Measurements from ENCODE around the gene FBXO33. TPM values are rescaled to one million over a fixed set of nuclear protein-coding genes. Genes with fewer than 3 reads are reported as not detected.

The FBXO33 gene
- total RNA-seq, 4 donors from 2014 or later: 6.2 to 15.8 (median 8.5) TPM

DNA sequence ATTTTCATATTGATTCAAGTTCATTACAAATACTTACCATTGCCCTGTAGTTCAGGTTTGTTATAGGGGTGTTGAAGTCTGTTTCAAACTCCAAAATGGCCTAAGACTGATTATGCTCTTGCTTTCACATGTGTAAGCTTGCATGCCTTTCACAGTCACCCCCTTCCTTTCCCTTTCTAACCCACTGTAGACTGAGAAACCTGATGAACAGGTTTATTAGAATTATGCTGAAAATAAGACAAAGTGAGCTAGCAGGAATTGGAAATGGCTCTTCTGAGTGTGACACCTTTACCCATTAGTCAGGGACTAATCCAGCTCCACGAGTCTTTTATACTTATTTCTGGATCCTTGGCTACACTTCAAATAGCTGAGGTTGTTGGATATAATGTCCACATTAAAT is 38.9 kb downstream of the FBXO33 start:
- Histone ChIP-seq H3K27me3 (no peaks in the 10 kb centered on the region), H3K4me3 (no peak overlapping the region), H3K9me3 (no peaks in the 10 kb centered on the region), H3K36me3 (peaks cover 0 to 6% (median 0%) of the 10 kb centered on the region in 3 donors), H3K4me1 (no peaks in the 10 kb centered on the region), H3K27ac (no peak overlapping the region)
- TF ChIP-seq POLR2A (IDR thresholded peaks at IDR 0.05): no peak
- TF ChIP-seq, protein P1, sequence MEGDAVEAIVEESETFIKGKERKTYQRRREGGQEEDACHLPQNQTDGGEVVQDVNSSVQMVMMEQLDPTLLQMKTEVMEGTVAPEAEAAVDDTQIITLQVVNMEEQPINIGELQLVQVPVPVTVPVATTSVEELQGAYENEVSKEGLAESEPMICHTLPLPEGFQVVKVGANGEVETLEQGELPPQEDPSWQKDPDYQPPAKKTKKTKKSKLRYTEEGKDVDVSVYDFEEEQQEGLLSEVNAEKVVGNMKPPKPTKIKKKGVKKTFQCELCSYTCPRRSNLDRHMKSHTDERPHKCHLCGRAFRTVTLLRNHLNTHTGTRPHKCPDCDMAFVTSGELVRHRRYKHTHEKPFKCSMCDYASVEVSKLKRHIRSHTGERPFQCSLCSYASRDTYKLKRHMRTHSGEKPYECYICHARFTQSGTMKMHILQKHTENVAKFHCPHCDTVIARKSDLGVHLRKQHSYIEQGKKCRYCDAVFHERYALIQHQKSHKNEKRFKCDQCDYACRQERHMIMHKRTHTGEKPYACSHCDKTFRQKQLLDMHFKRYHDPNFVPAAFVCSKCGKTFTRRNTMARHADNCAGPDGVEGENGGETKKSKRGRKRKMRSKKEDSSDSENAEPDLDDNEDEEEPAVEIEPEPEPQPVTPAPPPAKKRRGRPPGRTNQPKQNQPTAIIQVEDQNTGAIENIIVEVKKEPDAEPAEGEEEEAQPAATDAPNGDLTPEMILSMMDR (IDR thresholded peaks at IDR 0.05): no peak
- no peak for DNase-seq

DNA sequence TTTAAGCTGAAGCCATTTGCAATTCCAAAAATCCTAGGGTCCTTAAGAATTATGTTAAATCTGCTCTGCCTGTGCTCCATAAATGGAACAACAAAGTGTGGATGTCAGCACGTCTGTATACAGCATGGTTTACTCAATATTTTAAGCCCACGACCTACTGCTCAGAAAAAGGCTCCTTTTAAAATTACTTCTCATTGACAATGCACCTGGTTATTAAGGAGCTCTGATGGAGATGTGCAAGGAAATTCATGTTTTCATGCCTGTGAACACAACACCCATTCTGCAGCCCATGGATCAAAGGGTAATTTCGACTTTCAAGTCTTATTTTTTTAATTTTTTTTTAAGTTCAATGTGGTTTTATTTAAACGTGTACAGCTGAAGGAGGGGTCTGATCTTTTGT is 48.1 kb downstream of the FBXO33 start:
- DNase-seq: no peak
- peaks cover 0 to 8% (median 0%) of the 10 kb centered on the region in 3 donors for H3K36me3 ChIP-seq
- TF ChIP-seq, protein P1 (IDR thresholded peaks at IDR 0.05): no peak
- TF ChIP-seq POLR2A (IDR thresholded peaks at IDR 0.05): no peak

DNA sequence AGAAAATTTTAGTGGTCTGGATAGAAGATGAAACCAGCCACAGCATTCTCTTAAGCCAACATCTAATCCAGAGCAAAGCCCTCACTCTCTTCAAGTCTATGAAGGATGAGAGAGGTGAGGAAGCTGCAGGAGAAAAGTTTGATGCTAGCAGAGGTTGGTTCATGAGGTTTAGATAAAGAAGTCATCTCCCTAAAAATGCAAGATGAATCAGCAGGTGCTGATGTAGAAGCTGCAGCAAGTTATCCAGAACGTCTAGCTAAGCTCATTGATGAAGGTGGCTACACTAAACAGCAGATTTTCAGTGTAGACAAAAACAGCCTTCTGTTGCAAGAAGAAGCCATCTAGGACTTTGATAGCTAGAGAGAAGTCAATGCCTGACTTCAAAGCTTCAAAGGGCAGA is 48.5 kb downstream of the FBXO33 start:
- no peak overlapping the region for H3K27ac ChIP-seq
- no peaks in the 10 kb centered on the region for H3K4me1 ChIP-seq
- no peaks in the 10 kb centered on the region for H3K9me3 ChIP-seq
- peaks cover 0 to 8% (median 0%) of the 10 kb centered on the region in 3 donors for H3K36me3 ChIP-seq
- H3K4me3 ChIP-seq: no peak overlapping the region
- no peak for DNase-seq
- H3K27me3 ChIP-seq: no peaks in the 10 kb centered on the region
- no peak for TF ChIP-seq POLR2A (IDR thresholded peaks at IDR 0.05)
- TF ChIP-seq, protein P1 (IDR thresholded peaks at IDR 0.05): no peak

More for the DNA sequence above, 48.1 kb downstream of the FBXO33 start:
- H3K9me3 ChIP-seq: no peaks in the 10 kb centered on the region
- H3K27me3 ChIP-seq: no peaks in the 10 kb centered on the region
- H3K27ac ChIP-seq: no peak overlapping the region
- no peaks in the 10 kb centered on the region for H3K4me1 ChIP-seq
- H3K4me3 ChIP-seq: no peak overlapping the region

DNA sequence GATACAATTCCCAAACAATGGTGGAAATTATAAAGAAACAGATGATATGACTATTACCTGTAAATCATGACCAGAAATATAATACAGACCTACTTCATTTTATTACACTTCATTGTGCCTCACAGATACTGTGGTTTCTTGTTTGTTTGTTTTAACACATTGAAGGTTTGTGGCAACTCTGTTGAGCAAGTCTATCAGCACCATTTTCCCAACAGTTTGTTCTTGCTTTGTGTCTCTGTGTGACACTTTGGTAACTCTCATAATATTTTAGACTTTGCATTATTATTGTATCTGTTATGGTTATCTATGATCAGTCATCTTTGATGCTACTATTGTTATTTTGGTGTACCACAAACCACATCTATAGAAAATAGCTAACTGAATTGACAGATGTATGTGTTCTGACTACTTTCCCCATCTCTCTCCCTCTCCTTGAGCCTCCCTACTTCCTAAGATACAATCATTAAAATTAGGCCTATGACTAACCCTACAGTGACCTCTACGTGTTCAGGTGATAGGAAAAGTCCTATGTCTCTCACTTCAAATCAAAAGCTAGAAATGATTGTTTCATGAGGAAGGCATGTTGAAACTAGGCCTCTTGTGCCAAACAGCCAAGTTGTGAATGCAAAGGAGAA is 49.1 kb downstream of the FBXO33 start:
- no peak for TF ChIP-seq POLR2A (IDR thresholded peaks at IDR 0.05)
- TF ChIP-seq, protein P1 (IDR thresholded peaks at IDR 0.05): no peak
- H3K4me3 ChIP-seq: no peak overlapping the region
- no peak overlapping the region for H3K27ac ChIP-seq
- no peak for DNase-seq
- no peaks in the 10 kb centered on the region for H3K27me3 ChIP-seq
- no peaks in the 10 kb centered on the region for H3K9me3 ChIP-seq
- peaks cover 0 to 8% (median 0%) of the 10 kb centered on the region in 3 donors for H3K36me3 ChIP-seq
- H3K4me1 ChIP-seq: no peaks in the 10 kb centered on the region

DNA sequence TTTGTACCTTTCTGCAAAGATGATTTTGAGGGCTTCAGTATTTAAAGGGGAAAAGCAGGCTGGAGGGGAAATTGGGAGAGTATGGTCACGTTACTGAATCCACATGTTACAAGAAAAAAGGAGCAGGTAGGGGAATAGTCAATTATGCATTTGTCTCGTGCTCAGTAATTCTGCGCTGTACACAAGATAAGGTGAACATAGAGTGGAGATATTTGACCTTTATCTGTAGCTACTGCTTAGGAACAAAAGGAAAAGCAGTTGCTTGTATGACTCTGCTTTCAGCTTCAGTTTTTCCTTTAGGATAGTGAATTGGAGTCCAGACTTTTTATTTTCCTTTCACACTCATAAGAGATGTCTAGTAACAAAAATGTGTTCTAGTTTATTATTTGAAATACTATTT is 49.8 kb downstream of the FBXO33 start:
- no peaks in the 10 kb centered on the region for H3K4me1 ChIP-seq
- TF ChIP-seq, protein P1 (IDR thresholded peaks at IDR 0.05): no peak
- TF ChIP-seq POLR2A (IDR thresholded peaks at IDR 0.05): no peak
- DNase-seq: no peak

More for the DNA sequence above, 49.8 kb downstream of the FBXO33 start:
- Histone ChIP-seq H3K4me3 (no peak overlapping the region), H3K9me3 (no peaks in the 10 kb centered on the region), H3K27me3 (no peaks in the 10 kb centered on the region), H3K27ac (no peak overlapping the region), H3K36me3 (peaks cover 0 to 7% (median 0%) of the 10 kb centered on the region in 3 donors)
